ENCODE results near the gene DCST1.

DCST1 gene

DNA sequence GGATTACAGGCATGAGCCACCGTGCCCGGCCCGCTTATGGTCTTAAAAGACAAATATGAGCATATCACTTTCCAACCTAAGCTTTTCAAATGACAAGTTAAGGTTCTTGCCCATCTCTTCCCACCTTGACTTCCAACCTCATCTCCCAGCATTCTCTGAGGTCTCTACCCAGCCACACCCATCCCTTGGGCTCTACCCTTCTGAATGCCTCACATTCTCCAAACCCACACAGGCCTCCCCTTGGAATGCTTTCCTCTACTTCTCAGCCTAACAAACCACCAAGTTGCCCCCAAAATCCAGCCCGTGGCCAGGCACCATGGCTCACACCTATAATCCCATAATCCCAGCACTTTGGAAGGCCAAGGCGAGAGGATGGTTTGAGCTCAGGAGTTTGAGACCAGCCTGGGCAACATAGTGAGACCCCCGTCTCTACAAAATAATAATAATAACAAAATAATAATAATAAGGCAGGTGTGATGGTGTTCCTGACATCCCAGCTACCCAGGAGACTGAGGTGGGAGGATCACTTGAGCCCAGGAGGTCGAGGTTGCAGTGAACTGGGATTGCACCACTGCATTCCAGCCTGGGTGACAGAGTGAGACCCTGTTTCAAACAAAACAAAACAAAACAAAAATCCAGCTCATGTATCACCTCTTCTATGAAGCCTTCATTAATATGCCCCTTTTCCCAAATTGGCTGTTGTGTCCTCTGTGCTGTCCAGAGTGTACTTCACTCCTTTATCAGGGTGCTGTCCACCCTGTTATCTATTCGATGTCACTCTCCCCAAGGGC is 11.3 kb upstream of the DCST1 start:
- TF ChIP-seq ISL1 (CRISPR knock-in tag; IDR thresholded peaks at IDR 0.05), result no peak
- peak; percentile 90 for TF ChIP-seq ZNF70 (CRISPR knock-in tag; IDR thresholded peaks at IDR 0.05)
- ATAC-seq, result no peak

DNA sequence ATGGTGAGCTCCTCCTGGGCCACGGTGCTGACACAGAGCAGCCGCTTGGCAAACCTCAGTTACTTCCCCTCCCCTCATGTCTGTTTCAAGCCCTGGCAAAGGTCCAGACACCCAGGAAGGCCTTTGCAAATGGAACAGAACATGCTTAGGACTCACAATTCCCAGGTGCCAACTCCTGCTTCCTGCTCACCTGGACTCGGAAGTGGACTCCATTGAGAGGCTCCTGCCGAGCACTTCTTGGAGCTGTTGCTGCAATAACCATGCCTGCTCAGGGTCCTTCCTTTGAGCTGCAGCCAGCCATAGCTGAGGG is 10.7 kb upstream of the DCST1 start:
- TF ChIP-seq ZNF70 (CRISPR knock-in tag; IDR thresholded peaks at IDR 0.05) (no peak), SNAI2 (CRISPR knock-in tag; IDR thresholded peaks at IDR 0.05) (no peak), OSR1 (CRISPR knock-in tag; IDR thresholded peaks at IDR 0.05) (no peak), ZFP30 (CRISPR knock-in tag; IDR thresholded peaks at IDR 0.05) (no peak), RARB (CRISPR knock-in tag; IDR thresholded peaks at IDR 0.05) (no peak), BACH2 (CRISPR knock-in tag; IDR thresholded peaks at IDR 0.05; ENCODE audit: borderline replicate concordance) (no peak), TCF4 (CRISPR knock-in tag; IDR thresholded peaks at IDR 0.05; ENCODE audit: borderline replicate concordance) (no peak), ZFP3 (CRISPR knock-in tag; IDR thresholded peaks at IDR 0.05) (no peak), ZNF565 (CRISPR knock-in tag; conservative IDR thresholded peaks at IDR 0.05; ENCODE audit: low read depth) (no peak)
- TF ChIP-seq, protein P1, sequence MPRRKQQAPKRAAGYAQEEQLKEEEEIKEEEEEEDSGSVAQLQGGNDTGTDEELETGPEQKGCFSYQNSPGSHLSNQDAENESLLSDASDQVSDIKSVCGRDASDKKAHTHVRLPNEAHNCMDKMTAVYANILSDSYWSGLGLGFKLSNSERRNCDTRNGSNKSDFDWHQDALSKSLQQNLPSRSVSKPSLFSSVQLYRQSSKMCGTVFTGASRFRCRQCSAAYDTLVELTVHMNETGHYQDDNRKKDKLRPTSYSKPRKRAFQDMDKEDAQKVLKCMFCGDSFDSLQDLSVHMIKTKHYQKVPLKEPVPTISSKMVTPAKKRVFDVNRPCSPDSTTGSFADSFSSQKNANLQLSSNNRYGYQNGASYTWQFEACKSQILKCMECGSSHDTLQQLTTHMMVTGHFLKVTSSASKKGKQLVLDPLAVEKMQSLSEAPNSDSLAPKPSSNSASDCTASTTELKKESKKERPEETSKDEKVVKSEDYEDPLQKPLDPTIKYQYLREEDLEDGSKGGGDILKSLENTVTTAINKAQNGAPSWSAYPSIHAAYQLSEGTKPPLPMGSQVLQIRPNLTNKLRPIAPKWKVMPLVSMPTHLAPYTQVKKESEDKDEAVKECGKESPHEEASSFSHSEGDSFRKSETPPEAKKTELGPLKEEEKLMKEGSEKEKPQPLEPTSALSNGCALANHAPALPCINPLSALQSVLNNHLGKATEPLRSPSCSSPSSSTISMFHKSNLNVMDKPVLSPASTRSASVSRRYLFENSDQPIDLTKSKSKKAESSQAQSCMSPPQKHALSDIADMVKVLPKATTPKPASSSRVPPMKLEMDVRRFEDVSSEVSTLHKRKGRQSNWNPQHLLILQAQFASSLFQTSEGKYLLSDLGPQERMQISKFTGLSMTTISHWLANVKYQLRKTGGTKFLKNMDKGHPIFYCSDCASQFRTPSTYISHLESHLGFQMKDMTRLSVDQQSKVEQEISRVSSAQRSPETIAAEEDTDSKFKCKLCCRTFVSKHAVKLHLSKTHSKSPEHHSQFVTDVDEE (CRISPR knock-in tag; IDR thresholded peaks at IDR 0.05), result no peak
- TF ChIP-seq, protein P2, sequence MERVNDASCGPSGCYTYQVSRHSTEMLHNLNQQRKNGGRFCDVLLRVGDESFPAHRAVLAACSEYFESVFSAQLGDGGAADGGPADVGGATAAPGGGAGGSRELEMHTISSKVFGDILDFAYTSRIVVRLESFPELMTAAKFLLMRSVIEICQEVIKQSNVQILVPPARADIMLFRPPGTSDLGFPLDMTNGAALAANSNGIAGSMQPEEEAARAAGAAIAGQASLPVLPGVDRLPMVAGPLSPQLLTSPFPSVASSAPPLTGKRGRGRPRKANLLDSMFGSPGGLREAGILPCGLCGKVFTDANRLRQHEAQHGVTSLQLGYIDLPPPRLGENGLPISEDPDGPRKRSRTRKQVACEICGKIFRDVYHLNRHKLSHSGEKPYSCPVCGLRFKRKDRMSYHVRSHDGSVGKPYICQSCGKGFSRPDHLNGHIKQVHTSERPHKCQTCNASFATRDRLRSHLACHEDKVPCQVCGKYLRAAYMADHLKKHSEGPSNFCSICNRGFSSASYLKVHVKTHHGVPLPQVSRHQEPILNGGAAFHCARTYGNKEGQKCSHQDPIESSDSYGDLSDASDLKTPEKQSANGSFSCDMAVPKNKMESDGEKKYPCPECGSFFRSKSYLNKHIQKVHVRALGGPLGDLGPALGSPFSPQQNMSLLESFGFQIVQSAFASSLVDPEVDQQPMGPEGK (CRISPR knock-in tag; IDR thresholded peaks at IDR 0.05; ENCODE audit: borderline replicate concordance), result no peak
- TF ChIP-seq, protein P3, sequence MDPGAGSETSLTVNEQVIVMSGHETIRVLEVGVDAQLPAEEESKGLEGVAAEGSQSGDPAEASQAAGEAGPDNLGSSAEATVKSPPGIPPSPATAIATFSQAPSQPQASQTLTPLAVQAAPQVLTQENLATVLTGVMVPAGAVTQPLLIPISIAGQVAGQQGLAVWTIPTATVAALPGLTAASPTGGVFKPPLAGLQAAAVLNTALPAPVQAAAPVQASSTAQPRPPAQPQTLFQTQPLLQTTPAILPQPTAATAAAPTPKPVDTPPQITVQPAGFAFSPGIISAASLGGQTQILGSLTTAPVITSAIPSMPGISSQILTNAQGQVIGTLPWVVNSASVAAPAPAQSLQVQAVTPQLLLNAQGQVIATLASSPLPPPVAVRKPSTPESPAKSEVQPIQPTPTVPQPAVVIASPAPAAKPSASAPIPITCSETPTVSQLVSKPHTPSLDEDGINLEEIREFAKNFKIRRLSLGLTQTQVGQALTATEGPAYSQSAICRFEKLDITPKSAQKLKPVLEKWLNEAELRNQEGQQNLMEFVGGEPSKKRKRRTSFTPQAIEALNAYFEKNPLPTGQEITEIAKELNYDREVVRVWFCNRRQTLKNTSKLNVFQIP (CRISPR knock-in tag; IDR thresholded peaks at IDR 0.05; ENCODE audit: borderline replicate concordance, low read depth), result no peak
- TF ChIP-seq, protein P4, sequence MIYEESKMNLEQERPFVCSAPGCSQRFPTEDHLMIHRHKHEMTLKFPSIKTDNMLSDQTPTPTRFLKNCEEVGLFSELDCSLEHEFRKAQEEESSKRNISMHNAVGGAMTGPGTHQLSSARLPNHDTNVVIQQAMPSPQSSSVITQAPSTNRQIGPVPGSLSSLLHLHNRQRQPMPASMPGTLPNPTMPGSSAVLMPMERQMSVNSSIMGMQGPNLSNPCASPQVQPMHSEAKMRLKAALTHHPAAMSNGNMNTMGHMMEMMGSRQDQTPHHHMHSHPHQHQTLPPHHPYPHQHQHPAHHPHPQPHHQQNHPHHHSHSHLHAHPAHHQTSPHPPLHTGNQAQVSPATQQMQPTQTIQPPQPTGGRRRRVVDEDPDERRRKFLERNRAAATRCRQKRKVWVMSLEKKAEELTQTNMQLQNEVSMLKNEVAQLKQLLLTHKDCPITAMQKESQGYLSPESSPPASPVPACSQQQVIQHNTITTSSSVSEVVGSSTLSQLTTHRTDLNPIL (CRISPR knock-in tag; IDR thresholded peaks at IDR 0.05; ENCODE audit: low read depth), result no peak
- no peak for ATAC-seq

DNA sequence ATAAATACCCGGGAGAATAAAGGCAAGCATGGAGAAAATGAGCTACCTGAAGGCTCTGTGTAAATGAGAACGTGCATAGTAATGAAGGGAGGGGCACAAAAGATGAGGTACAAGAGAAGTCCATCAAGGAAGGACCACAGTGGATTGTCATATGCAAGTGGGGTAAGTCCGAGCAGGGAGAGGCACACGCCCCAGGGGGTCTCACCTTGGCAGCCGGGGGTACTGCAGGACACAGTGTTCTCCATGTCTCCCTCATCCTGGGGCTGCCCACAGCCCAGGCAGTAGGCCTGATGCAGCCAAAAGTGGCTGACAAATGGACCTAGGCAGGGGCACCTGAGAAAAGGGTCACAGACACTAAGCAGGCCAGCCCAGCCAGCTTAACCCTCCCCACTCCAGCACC is 10.0 kb upstream of the DCST1 start:
- no peak for ATAC-seq
- no peak for TF ChIP-seq ZNF70 (CRISPR knock-in tag; IDR thresholded peaks at IDR 0.05)

DNA sequence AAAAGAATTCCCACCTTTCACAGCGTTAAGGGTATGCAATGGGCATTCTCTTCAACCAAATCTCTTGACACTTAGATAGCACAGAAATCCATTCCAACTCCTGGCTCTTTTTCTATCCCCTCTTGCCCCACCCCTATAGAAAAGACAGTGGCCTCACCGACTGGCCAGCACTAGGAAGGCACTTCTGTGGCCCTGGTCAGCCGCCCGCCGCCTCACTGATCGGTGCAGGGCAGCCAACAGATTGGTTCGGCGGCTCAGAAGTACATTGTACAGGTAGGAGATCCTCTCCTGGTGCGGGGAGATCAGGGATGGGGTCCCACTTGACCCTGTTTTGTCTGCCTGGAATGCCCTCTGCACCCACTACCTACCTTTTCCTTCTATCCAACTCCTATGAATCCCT is 9.3 kb upstream of the DCST1 start:
- TF ChIP-seq RARB (CRISPR knock-in tag; IDR thresholded peaks at IDR 0.05) (no peak), TOX (CRISPR knock-in tag; IDR thresholded peaks at IDR 0.05; ENCODE audit: borderline replicate concordance) (no peak), ZNF8 (CRISPR knock-in tag; IDR thresholded peaks at IDR 0.05) (no peak)
- ATAC-seq, result no peak

DNA sequence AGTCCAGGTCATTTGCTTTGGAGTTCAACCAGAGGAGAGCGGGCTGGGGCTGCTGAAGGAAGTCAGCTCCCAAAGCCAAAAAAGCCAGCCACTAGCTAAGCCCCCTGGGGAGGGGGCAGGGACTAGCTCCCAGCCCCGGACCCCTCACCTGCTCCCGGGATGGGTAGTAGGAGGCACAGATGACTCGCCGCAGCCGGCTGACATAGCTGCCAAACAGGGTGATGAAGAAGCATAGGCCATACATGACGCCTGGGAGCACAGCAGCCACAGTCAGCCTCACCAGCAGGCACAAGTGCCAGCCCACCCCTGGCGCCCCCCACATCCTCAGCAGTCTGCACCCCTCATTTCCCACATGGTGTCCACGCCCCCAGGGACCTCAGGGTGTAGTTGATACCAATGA is 7.5 kb upstream of the DCST1 start:
- ATAC-seq, result no peak
- TF ChIP-seq CSDC2 (CRISPR knock-in tag; IDR thresholded peaks at IDR 0.05) (no peak), TCF4 (CRISPR knock-in tag; IDR thresholded peaks at IDR 0.05; ENCODE audit: borderline replicate concordance) (no peak), ZFP3 (CRISPR knock-in tag; IDR thresholded peaks at IDR 0.05) (no peak), ARNTL (CRISPR knock-in tag; IDR thresholded peaks at IDR 0.05; ENCODE audit: borderline replicate concordance, low read depth) (no peak), ZNF8 (CRISPR knock-in tag; IDR thresholded peaks at IDR 0.05) (no peak), ZC3H10 (CRISPR knock-in tag; IDR thresholded peaks at IDR 0.05) (no peak), TOX (CRISPR knock-in tag; IDR thresholded peaks at IDR 0.05; ENCODE audit: borderline replicate concordance) (no peak), ZFP30 (CRISPR knock-in tag; IDR thresholded peaks at IDR 0.05) (no peak), ESRRG (CRISPR knock-in tag; IDR thresholded peaks at IDR 0.05) (no peak), RARB (CRISPR knock-in tag; IDR thresholded peaks at IDR 0.05) (no peak), SNAI2 (CRISPR knock-in tag; IDR thresholded peaks at IDR 0.05) (no peak), PPARA (CRISPR knock-in tag; IDR thresholded peaks at IDR 0.05; ENCODE audit: borderline replicate concordance) (no peak), OSR1 (CRISPR knock-in tag; IDR thresholded peaks at IDR 0.05) (no peak), BACH2 (CRISPR knock-in tag; IDR thresholded peaks at IDR 0.05; ENCODE audit: borderline replicate concordance) (no peak), ZNF70 (CRISPR knock-in tag; IDR thresholded peaks at IDR 0.05) (no peak)
- TF ChIP-seq, protein P1 (CRISPR knock-in tag; IDR thresholded peaks at IDR 0.05), result no peak
- TF ChIP-seq, protein P3 (CRISPR knock-in tag; IDR thresholded peaks at IDR 0.05; ENCODE audit: borderline replicate concordance, low read depth), result no peak

All from SK-N-SH treated with all-trans-retinoic acid at 6 μM for 48 hours (cell line).